HG03097 (cell line): ENCODE results near the gene WDR74.

Source experiments
- ATAC-seq: cut with Tn5 transposase; IDR thresholded peaks from one replicate; pipeline ENCODE4 v1.9.1; 2021; ENCODE audit not compliant: unreplicated experiment, low FRiP score

WDR74 gene

GRCh38 chr11:62801071-62801470, 38.3 kb downstream of the WDR74 start:
- no peak for ATAC-seq

GRCh38 chr11:62799486-62799885, 39.9 kb downstream of the WDR74 start:
- ATAC-seq, result no peak

- no peak for ATAC-seq
These were observed 43.1 kb downstream of the WDR74 start for GRCh38 chr11:62796281-62796680.

- ATAC-seq, result no peak
These were observed 45.1 kb downstream of the WDR74 start for GRCh38 chr11:62794201-62794775.

- ATAC-seq, result no peak
These were observed 47.2 kb downstream of the WDR74 start for GRCh38 chr11:62792202-62792575.

GRCh38 chr11:62791501-62792201, 47.7 kb downstream of the WDR74 start, which contains the start of gene TMEM223:
Gene TMEM223 (minus strand): TSS chr11:62792006. CDS start chr11:62791994, 12 bp downstream.
- ATAC-seq, result peak; percentile 49

GRCh38 chr11:62789576-62789975, 49.8 kb downstream of the WDR74 start:
- ATAC-seq, result no peak

GRCh38 chr11:62788991-62789390, 50.4 kb downstream of the WDR74 start:
- no peak for ATAC-seq

- peak; percentile 56 for ATAC-seq
These were observed 52.2 kb downstream of the WDR74 start, which contains the start of gene TMEM179B for GRCh38 chr11:62787005-62787759. Gene TMEM179B (plus strand): TSS chr11:62787402. CDS start chr11:62787432, 30 bp downstream.

- peak; percentile 55 for ATAC-seq
These were observed 52.9 kb downstream of the WDR74 start for GRCh38 chr11:62786318-62787004.
